ENCODE results near the gene CCDC91. TPM values are rescaled to one million over a fixed set of nuclear protein-coding genes. Genes with fewer than 3 reads are reported as not detected.
"Not testable (repeated sequence)": the region's sequence is repeated elsewhere in the genome, so short reads cannot be mapped to it uniquely, and the experiment has no call there.

CCDC91 gene
- total RNA-seq, 1 donor from 2014 or later, result 35.8 TPM

- ATAC-seq (no peak), DNase-seq (ENCODE audit: low spot score) (no peak)
- intact Hi-C loops (cut with DNase I), result no loop called here
Measured at GRCh38 chr12:28265435-28266042, 75.3 kb downstream of the CCDC91 start.

- ATAC-seq; intact Hi-C loops (cut with DNase I); DNase-seq (ENCODE audit: low spot score): not testable (repeated sequence)
Measured at GRCh38 chr12:28267920-28268607, 77.8 kb downstream of the CCDC91 start.

GRCh38 chr12:28268608-28269229 lies 78.5 kb downstream of the CCDC91 start:
- intact Hi-C loops (cut with DNase I), result no loop called here
- no peak for ATAC-seq
- DNase-seq (ENCODE audit: low spot score), result no peak

- DNase-seq (ENCODE audit: low spot score) (no peak), ATAC-seq (no peak)
- intact Hi-C loops (cut with DNase I), result no loop called here
Measured at GRCh38 chr12:28269851-28270250, 79.6 kb downstream of the CCDC91 start.

- DNase-seq (ENCODE audit: low spot score), result no peak
- ATAC-seq, result no peak
Measured at GRCh38 chr12:28278499-28278898, 88.2 kb downstream of the CCDC91 start.

GRCh38 chr12:28278960-28279359 lies 88.7 kb downstream of the CCDC91 start:
- intact Hi-C loops (cut with DNase I), result no loop called here
- ATAC-seq (no peak), DNase-seq (ENCODE audit: low spot score) (no peak)

More at GRCh38 chr12:28278499-28278898, 88.2 kb downstream of the CCDC91 start:
- intact Hi-C loops (cut with DNase I), result no loop called here

- intact Hi-C loops (cut with DNase I), result no loop called here
- DNase-seq (ENCODE audit: low spot score), result no peak
- no peak for ATAC-seq
Measured at GRCh38 chr12:28286352-28286751, 96.1 kb downstream of the CCDC91 start.

GRCh38 chr12:28290262-28290661 lies 100.0 kb downstream of the CCDC91 start:
- intact Hi-C loops (cut with DNase I), result no loop called here
- no peak for ATAC-seq
- no peak for DNase-seq (ENCODE audit: low spot score)

GRCh38 chr12:28292699-28293098 lies 102.4 kb downstream of the CCDC91 start:
- intact Hi-C loops (cut with DNase I), result no loop called here
- ATAC-seq, result no peak
- no peak for DNase-seq (ENCODE audit: low spot score)

- ATAC-seq (no peak), DNase-seq (ENCODE audit: low spot score) (no peak)
- intact Hi-C loops (cut with DNase I), result no loop called here
Measured at GRCh38 chr12:28294300-28294699, 104.0 kb downstream of the CCDC91 start.

GRCh38 chr12:28296287-28296686 lies 106.0 kb downstream of the CCDC91 start:
- DNase-seq (ENCODE audit: low spot score) (no peak), ATAC-seq (no peak)
- intact Hi-C loops (cut with DNase I), result no loop called here

GRCh38 chr12:28303192-28303591 lies 112.9 kb downstream of the CCDC91 start:
- intact Hi-C loops (cut with DNase I), result no loop called here
- no peak for DNase-seq (ENCODE audit: low spot score)
- no peak for ATAC-seq

GRCh38 chr12:28306535-28306934 lies 116.3 kb downstream of the CCDC91 start:
- ATAC-seq, result no peak
- intact Hi-C loops (cut with DNase I), result no loop called here

GRCh38 chr12:28308891-28309290 lies 118.6 kb downstream of the CCDC91 start:
- ATAC-seq, result no peak
- intact Hi-C loops (cut with DNase I), result no loop called here
- DNase-seq (ENCODE audit: low spot score), result no peak

More at GRCh38 chr12:28306535-28306934, 116.3 kb downstream of the CCDC91 start:
- no peak for DNase-seq (ENCODE audit: low spot score)

GRCh38 chr12:28313631-28314030 lies 123.4 kb downstream of the CCDC91 start:
- intact Hi-C loops (cut with DNase I), result no loop called here
- no peak for DNase-seq (ENCODE audit: low spot score)

GRCh38 chr12:28316049-28316448 lies 125.8 kb downstream of the CCDC91 start:
- intact Hi-C loops (cut with DNase I), result no loop called here
- ATAC-seq, result no peak

More at GRCh38 chr12:28313631-28314030, 123.4 kb downstream of the CCDC91 start:
- ATAC-seq, result no peak

GRCh38 chr12:28318273-28318672 lies 128.0 kb downstream of the CCDC91 start:
- no peak for DNase-seq (ENCODE audit: low spot score)
- intact Hi-C loops (cut with DNase I), result no loop called here
- no peak for ATAC-seq

More at GRCh38 chr12:28316049-28316448, 125.8 kb downstream of the CCDC91 start:
- DNase-seq (ENCODE audit: low spot score), result no peak

- intact Hi-C loops (cut with DNase I), result no loop called here
- ATAC-seq, result no peak
- no peak for DNase-seq (ENCODE audit: low spot score)
Measured at GRCh38 chr12:28320353-28320752, 130.1 kb downstream of the CCDC91 start.

- ATAC-seq (no peak), DNase-seq (ENCODE audit: low spot score) (no peak)
- intact Hi-C loops (cut with DNase I), result no loop called here
Measured at GRCh38 chr12:28327722-28328121, 137.5 kb downstream of the CCDC91 start.

- intact Hi-C loops (cut with DNase I), result no loop called here
Measured at GRCh38 chr12:28328967-28329366, 138.7 kb downstream of the CCDC91 start.

More at GRCh38 chr12:28328967-28329366, 138.7 kb downstream of the CCDC91 start:
- DNase-seq (ENCODE audit: low spot score) (no peak), ATAC-seq (no peak)
